Skeletal muscle tissue (tissue), 4 donors: ENCODE data around the gene POM121. TPM values are rescaled to one million over a fixed set of nuclear protein-coding genes. Genes with fewer than 3 reads are reported as not detected.
"Not testable (repeated sequence)": the region's sequence is repeated elsewhere in the genome, so short reads cannot be mapped to it uniquely, and the experiment has no call there.

ENCODE experiments used
- H3K27ac ChIP-seq: one replicate; pipeline ENCODE4 v1.7.0; 2013; ENCODE audit warnings: mild to moderate bottlenecking, low read depth, low read length, inconsistent platforms
- H3K27me3 ChIP-seq, 3 donors: one replicate each; pipeline ENCODE4 v1.7.0; 2013; ENCODE audit warnings: low read length in 3 of 3; ENCODE audit not compliant: control insufficient read depth in 3 of 3, insufficient read depth in 3 of 3
- H3K36me3 ChIP-seq, 3 donors: one replicate each; pipeline ENCODE4 v1.7.0; 2013; ENCODE audit warnings: low read length in 3 of 3; ENCODE audit not compliant: control insufficient read depth in 3 of 3, insufficient read depth in 3 of 3
- H3K4me1 ChIP-seq, 3 donors: one replicate each; pipeline ENCODE4 v1.7.0; 2013; ENCODE audit warnings: low read length in 3 of 3, mild to moderate bottlenecking in 3 of 3; ENCODE audit not compliant: control insufficient read depth in 3 of 3, insufficient read depth in 3 of 3
- H3K4me3 ChIP-seq, 3 donors: one replicate each; pipeline ENCODE4 v1.7.0; 2013; ENCODE audit warnings: low read length in 3 of 3
- H3K9ac ChIP-seq, 3 donors: one replicate each; pipeline ENCODE4 v1.7.0; 2013; ENCODE audit warnings: low read length in 3 of 3, mild to moderate bottlenecking in 3 of 3, moderate library complexity in 2 of 3, low read depth in 1 of 3
- H3K9me3 ChIP-seq, 3 donors: one replicate each; pipeline ENCODE4 v1.7.0; 2013; ENCODE audit warnings: low read length in 3 of 3; ENCODE audit not compliant: control insufficient read depth in 3 of 3
- total RNA-seq: library from RNA; depleted of rRNA; stranded (reverse); fragments of >200 nt; gene quantifications from one replicate; pipeline ENCODE4 v1.2.3, GENCODE V29; 2014
- donor health status: Osteomylitis.

POM121 gene
- total RNA-seq, 1 donor from 2014 or later: 6.3 TPM

GRCh38 chr7:72919256-72919775, 5.6 kb upstream of the POM121 start:
- Histone ChIP-seq H3K27ac (no peak overlapping the region), H3K4me3 (no peak overlapping the region), H3K36me3 (peaks cover 0 to 4% (median 1%) of the 10 kb centered on the region in 3 donors), H3K27me3 (no peaks in the 10 kb centered on the region), H3K4me1 (peaks cover 0 to 3% (median 2%) of the 10 kb centered on the region in 3 donors), H3K9me3 (no peaks in the 10 kb centered on the region), H3K9ac (no peak overlapping the region)

- H3K27ac ChIP-seq: peak overlapping the region; percentile 94
- no peaks in the 10 kb centered on the region for H3K27me3 ChIP-seq
- H3K4me3 ChIP-seq: peak overlapping the region; percentile 91 to 99 (median 98)
- H3K9me3 ChIP-seq: no peaks in the 10 kb centered on the region
- peaks cover 10 to 17% (median 10%) of the 10 kb centered on the region in 3 donors for H3K4me1 ChIP-seq
- peaks cover 14 to 30% (median 22%) of the 10 kb centered on the region in 3 donors for H3K36me3 ChIP-seq
- H3K9ac ChIP-seq: peak overlapping the region; percentile 96 to 99 (median 97)
These were observed 536 bp upstream of the POM121 start for GRCh38 chr7:72924386-72924732.

- Histone ChIP-seq H3K9ac (peak overlapping the region; percentile 89 to 99 (median 96)), H3K36me3 (peaks cover 25 to 38% (median 31%) of the 10 kb centered on the region in 3 donors), H3K4me3 (peak overlapping the region; percentile 82 to 98 (median 91)), H3K27me3 (no peaks in the 10 kb centered on the region), H3K27ac (peak overlapping the region; percentile 94), H3K9me3 (no peaks in the 10 kb centered on the region), H3K4me1 (peaks cover 10 to 17% (median 10%) of the 10 kb centered on the region in 3 donors)
These were observed 738 bp downstream of the POM121 start for GRCh38 chr7:72925546-72926120.

DNA sequence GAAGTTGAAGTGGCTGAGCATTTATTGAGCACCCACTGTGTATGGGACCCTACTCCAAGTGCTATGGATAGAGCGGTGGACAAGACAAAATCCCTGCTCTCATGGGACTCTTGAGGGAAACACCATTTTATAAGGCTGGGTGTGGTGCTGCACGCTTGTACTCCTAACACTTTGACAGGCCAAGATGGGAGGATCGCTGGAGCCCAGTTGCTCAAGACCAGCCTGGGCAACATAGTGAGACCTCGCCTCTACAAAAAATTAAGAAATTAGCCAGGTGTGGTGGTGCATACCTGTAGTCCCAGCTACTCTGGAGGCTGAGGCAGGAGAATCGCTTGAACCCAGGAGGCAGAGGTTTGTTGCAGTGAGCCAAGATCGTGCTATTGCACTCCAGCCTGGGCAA, 2.9 kb downstream of the POM121 start:
- not testable (repeated sequence) for H3K9me3 ChIP-seq, H3K27me3 ChIP-seq, H3K4me3 ChIP-seq, H3K27ac ChIP-seq, H3K9ac ChIP-seq
- Histone ChIP-seq H3K36me3 (peaks cover 30 to 44% (median 36%) of the 10 kb centered on the region in 3 donors), H3K4me1 (peaks cover 10 to 17% (median 10%) of the 10 kb centered on the region in 3 donors)

DNA sequence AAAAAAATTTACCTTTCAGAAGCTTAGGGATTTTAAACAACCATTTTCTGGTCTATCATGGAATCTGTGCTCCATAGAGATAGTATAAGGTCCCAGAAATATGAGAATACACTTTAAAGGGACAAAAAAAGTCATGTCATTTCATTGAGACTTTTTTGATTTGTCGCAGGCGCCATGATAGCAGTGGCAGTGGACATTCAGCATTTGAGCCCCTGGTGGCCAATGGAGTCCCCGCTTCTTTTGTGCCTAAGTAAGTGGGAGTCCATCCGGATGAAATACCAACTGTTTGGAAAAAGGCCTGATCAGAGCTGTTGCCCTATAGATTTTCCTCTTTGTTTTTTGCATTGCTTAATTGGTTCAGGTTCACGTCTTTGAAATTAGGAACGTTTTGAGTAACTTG, 3.3 kb downstream of the POM121 start:
- not testable (repeated sequence) for H3K4me3 ChIP-seq, H3K27ac ChIP-seq, H3K9ac ChIP-seq, H3K9me3 ChIP-seq, H3K27me3 ChIP-seq
- peaks cover 10 to 17% (median 10%) of the 10 kb centered on the region in 3 donors for H3K4me1 ChIP-seq
- peaks cover 30 to 44% (median 36%) of the 10 kb centered on the region in 3 donors for H3K36me3 ChIP-seq

DNA sequence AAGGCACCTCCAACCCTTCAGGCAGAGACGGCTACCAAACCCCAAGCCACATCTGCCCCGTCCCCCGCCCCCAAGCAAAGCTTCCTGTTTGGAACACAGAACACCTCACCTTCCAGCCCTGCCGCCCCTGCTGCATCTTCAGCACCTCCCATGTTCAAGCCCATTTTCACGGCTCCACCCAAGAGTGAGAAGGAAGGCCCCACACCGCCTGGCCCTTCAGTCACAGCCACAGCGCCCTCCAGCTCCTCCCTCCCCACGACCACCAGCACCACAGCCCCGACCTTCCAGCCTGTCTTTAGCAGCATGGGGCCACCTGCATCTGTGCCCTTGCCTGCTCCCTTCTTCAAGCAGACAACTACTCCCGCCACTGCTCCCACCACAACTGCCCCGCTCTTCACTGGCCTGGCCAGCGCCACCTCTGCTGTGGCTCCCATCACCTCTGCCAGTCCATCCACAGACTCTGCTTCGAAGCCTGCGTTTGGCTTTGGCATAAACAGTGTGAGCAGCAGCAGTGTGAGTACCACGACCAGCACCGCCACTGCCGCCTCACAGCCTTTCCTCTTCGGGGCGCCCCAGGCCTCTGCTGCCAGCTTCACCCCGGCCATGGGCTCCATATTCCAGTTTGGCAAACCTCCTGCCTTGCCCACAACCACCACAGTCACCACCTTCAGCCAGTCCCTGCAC, 17.3 kb downstream of the POM121 start:
- not testable (repeated sequence) for H3K27me3 ChIP-seq, H3K27ac ChIP-seq, H3K9ac ChIP-seq, H3K4me3 ChIP-seq, H3K9me3 ChIP-seq, H3K4me1 ChIP-seq
- peaks cover 4 to 16% (median 11%) of the 10 kb centered on the region in 3 donors for H3K36me3 ChIP-seq

- not testable (repeated sequence) for H3K9ac ChIP-seq, H3K4me3 ChIP-seq, H3K4me1 ChIP-seq, H3K9me3 ChIP-seq, H3K27ac ChIP-seq, H3K27me3 ChIP-seq
- H3K36me3 ChIP-seq: peaks cover 4 to 16% (median 11%) of the 10 kb centered on the region in 3 donors
These were observed 18.1 kb downstream of the POM121 start for GRCh38 chr7:72942956-72943355.

DNA sequence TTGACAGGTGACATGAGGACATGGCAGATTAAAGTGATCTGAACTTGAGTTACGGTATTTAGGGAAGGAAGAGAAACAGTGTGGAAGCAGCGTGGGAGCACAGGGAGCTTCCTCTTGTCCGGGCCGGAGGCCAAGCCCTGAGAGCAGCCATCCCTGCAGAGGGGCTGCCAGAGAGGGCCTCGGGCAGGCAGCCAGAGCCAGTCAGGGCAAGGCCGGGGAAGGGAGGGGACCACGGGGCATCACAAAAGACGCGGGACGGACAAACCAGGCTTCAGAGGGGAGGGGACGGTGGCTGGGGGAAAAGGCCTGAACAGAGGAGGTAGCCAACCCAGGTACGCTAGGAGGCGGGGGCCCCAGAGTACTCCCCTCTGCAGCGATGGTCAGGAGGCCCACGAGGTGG, 20.0 kb downstream of the POM121 start:
- H3K36me3 ChIP-seq, H3K9me3 ChIP-seq: not testable (repeated sequence)

DNA sequence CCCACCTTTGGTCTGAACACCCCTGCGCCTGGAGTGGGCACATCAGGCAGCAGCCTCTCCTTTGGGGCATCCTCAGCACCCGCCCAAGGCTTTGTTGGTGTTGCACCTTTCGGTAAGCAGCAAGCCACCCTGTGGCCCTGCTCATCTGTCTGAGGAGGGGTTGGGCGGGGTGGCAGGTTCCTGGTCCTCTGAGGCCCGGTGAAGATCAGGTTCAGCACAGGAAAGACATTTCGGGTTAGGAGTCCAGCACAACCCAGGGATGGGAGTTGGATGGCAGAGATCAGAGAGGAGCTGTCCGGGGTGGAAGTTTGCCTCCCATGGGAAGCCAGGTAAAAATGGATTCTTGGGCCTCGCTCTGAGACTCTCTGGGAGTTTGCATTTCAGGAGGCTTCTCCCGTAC, 20.7 kb downstream of the POM121 start:
- not testable (repeated sequence) for H3K9ac ChIP-seq, H3K9me3 ChIP-seq, H3K4me3 ChIP-seq, H3K4me1 ChIP-seq, H3K36me3 ChIP-seq, H3K27ac ChIP-seq, H3K27me3 ChIP-seq

More for the DNA sequence above, 20.0 kb downstream of the POM121 start:
- not testable (repeated sequence) for H3K27ac ChIP-seq, H3K4me1 ChIP-seq, H3K4me3 ChIP-seq, H3K9ac ChIP-seq, H3K27me3 ChIP-seq

- H3K9me3 ChIP-seq, H3K36me3 ChIP-seq, H3K4me3 ChIP-seq, H3K9ac ChIP-seq, H3K4me1 ChIP-seq, H3K27me3 ChIP-seq, H3K27ac ChIP-seq: not testable (repeated sequence)
These were observed 21.3 kb downstream of the POM121 start for GRCh38 chr7:72946130-72946745.
